Retinal pigment epithelial cell (primary cell): ENCODE measurements around the gene AIG1.

Source experiments
- DNase-seq: peaks from one replicate; pipeline ENCODE4 v3.0.0-alpha.2; 2010; ENCODE audit warnings: low read depth
- H3K4me3 ChIP-seq: 2 replicates; pipeline ENCODE4 v1.5.1; 2011; ENCODE audit warnings: mild to moderate bottlenecking, low read length, control low read depth, moderate library complexity
- TF ChIP-seq, protein P1 (sequence below): conservative IDR thresholded peaks from 2 replicates; pipeline ENCODE4 v1.5.1; 2011; ENCODE audit warnings: low read depth, low read length, control low read depth, inconsistent platforms

AIG1 gene

DNA sequence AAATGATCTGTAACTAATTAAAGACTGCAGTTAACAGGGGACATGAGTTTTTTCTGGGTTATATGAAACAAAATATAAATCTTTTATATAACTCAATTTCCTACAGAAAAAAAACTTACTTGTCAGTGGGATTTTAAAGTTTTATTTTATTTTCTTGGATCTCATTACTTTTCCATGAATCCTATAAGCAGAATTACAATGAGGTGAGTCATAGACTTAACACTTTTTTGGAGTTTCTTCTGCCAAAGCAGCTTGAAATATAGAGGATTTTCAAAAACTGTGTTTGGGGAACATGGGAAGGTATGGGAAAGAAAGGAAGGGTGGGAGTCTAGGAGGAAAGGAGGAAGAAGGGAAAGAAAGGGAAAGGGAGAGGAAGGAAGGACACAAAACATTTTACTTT lies 130.7 kb downstream of the AIG1 start:
- H3K4me3 ChIP-seq, result no peak overlapping the region
- TF ChIP-seq, protein P1, sequence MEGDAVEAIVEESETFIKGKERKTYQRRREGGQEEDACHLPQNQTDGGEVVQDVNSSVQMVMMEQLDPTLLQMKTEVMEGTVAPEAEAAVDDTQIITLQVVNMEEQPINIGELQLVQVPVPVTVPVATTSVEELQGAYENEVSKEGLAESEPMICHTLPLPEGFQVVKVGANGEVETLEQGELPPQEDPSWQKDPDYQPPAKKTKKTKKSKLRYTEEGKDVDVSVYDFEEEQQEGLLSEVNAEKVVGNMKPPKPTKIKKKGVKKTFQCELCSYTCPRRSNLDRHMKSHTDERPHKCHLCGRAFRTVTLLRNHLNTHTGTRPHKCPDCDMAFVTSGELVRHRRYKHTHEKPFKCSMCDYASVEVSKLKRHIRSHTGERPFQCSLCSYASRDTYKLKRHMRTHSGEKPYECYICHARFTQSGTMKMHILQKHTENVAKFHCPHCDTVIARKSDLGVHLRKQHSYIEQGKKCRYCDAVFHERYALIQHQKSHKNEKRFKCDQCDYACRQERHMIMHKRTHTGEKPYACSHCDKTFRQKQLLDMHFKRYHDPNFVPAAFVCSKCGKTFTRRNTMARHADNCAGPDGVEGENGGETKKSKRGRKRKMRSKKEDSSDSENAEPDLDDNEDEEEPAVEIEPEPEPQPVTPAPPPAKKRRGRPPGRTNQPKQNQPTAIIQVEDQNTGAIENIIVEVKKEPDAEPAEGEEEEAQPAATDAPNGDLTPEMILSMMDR, result no peak
- DNase-seq, result no peak

DNA sequence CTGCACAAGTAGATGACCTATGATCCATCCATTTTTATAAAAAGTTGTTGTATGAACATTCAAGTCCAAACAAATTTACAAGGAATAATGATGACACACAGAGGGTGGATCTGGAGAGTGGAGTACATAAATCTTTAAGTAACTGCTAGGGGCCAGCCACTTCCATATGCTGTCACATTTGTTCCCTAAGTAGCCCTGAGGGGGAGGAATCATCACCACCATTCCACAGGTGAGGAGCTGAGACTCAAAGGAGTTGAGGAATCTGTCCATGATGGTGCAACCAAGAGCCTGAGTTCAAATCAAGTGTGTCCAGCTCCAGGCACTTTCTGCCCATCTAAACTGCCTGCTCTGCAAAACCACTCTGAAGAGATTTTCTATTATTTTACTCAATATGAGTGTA lies 132.1 kb downstream of the AIG1 start:
- no peak for DNase-seq
- TF ChIP-seq, protein P1, result no peak
- no peak overlapping the region for H3K4me3 ChIP-seq

DNA sequence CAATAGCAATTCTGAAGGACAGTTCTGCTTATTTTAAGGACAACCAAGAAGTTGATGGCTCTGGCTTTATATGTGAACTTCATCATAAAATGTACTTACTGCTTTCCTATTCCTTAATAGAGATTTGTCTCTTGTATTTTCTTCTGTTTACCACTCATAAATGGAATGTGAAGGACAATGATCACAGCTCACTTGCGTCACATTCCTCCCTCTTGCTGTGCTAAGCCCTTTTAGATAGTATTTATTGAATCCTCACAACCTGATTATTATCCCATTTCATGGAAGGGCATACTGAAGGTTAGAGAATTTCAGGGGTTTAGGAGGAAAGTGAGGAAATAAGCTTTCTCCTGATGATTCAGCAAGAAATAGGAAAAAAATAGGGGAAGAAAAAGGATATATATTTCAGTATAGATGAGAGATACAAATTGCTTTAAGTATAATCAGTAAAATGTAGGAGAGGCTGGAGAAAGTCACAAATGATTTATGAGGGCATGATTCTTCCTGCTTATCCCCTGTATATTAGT lies 132.9 kb downstream of the AIG1 start:
- no peak for DNase-seq
- H3K4me3 ChIP-seq, result no peak overlapping the region
- TF ChIP-seq, protein P1, result no peak

DNA sequence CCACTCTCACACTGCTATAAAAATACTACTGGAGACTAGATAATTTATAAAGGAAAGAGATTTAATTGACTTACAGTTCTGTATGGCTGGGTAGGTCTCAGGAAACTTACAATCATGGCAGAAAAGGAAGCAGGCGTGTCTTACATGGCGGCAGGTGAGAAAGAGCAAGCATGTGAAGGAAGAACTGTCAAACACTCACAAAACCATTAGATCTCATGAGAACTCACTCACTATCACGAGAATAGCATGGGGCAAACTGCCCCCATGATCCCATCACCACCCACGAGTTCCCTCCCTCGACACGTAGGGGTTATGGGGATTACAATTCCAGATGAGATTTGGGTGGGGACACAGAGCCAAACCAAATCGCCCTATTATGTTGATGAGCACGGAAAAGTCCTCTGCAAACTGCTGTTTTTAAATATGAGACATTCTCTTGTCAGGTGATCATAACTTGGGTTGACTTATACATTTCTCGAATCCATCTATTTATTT lies 133.5 kb downstream of the AIG1 start:
- DNase-seq, result no peak
- TF ChIP-seq, protein P1, result no peak

DNA sequence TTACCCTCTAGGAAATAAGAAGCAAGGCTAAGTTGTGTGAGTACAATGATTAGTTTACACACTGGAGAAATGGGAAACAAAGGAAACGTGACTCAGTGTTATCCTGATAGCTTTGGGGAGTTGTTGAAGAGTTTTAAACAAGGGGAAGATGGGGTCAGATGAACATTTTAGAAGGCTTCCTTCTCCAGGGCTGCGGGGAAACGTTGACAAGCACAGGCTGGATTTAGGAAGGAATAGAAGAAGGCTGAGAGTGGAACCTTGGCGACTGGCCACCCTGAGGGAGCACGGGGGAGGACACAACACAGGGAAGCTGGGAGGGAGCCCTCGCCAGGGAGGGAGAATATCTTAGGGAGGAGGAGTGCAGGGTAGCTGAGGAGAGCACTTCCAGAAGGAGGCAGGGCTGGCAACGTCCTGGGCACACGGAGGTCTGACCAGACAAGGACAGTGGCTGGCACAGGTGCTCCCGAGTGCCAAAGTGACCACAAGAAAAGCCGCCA lies 134.7 kb downstream of the AIG1 start:
- TF ChIP-seq, protein P1, result no peak
- no peak overlapping the region for H3K4me3 ChIP-seq
- no peak for DNase-seq

More for the DNA sequence above, 133.5 kb downstream of the AIG1 start:
- H3K4me3 ChIP-seq, result no peak overlapping the region

DNA sequence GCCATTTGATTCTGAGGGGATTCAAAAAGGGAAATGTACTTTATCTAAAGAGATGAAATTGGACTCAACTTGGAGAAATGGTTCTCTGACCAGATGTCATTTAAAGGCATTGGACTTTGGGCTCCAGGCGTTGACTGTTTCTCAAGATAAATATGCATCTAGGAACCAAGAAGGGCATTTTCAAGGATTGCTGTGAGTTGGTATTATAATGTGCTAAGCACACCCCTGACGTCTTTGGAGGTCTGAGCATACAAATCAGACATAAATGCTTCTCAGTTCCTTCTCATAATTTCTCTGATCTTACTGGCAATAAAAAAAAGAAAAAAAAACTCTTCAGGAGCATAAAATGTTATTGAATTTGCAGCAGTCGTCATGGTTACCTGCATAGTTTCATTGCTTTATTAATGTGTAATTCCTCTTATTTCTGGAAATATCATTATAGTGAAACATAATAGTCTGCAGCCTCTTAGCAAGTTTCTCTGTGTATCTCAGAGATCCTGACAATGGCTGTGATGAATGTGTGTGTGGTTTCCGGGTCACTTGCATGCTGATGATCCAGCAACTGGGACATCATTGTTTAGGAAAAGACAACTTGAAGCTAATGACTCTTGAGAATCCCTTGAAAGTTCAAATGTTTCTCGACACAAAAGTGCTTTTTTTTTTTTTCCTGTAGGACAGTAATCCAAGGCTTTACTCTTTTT lies 136.0 kb downstream of the AIG1 start:
- no peak for DNase-seq
- TF ChIP-seq, protein P1, result no peak
- no peak overlapping the region for H3K4me3 ChIP-seq

DNA sequence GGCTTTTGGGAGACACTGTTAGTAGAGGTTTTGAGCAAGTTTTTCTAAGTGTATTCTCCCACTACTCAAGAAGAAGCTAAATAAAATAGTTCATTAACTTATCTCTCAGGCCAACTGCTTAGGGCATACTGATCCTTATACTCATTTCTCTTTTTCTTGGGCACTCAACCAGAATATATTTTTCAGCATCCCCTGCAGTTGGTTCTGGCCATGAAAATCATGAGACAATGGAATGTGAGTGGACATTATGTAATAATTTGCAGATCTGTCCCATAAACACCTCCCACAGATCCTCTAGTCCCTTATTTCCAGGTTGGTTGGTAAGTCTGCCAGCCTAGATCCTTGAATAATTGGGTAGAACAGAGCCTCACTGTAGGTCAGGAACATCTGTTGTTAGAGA lies 136.7 kb downstream of the AIG1 start:
- TF ChIP-seq, protein P1, result no peak
- no peak overlapping the region for H3K4me3 ChIP-seq
- DNase-seq, result peak; percentile 18
